ENCODE results near the gene FILIP1.

The FILIP1 gene

GRCh38 chr6:75494290-75494689, 690 bp upstream of the FILIP1 start:
- no peaks in the 10 kb centered on the region for H3K36me3 ChIP-seq (ENCODE audit: insufficient read depth, low read length)
- no peaks in the 10 kb centered on the region for H3K4me1 ChIP-seq (ENCODE audit: insufficient read depth, low read length, poor library complexity, severe bottlenecking)
- no peaks in the 10 kb centered on the region for H4K20me1 ChIP-seq (ENCODE audit: insufficient read depth, low read length, poor library complexity, severe bottlenecking)
- no peaks in the 10 kb centered on the region for H3K9me3 ChIP-seq (ENCODE audit: insufficient read depth, low read depth, low read length)
- H3F3A ChIP-seq (ENCODE audit: low read depth): no peaks in the 10 kb centered on the region
- H3K4me3 ChIP-seq (ENCODE audit: low read length, poor library complexity, severe bottlenecking): no peak overlapping the region
- H3K9me2 ChIP-seq (replicated peaks; ENCODE audit: low read depth, low read length): no peaks in the 10 kb centered on the region
- H3K79me2 ChIP-seq (ENCODE audit: insufficient read depth, low read length): no peaks in the 10 kb centered on the region
- no peak overlapping the region for H2AFZ ChIP-seq (ENCODE audit: low read length)
- no peaks in the 10 kb centered on the region for H3K27me3 ChIP-seq (ENCODE audit: insufficient read depth, low read length, poor library complexity, severe bottlenecking)
- no peak overlapping the region for H3K4me2 ChIP-seq (ENCODE audit: low read depth, low read length, poor library complexity, severe bottlenecking)
- no peak overlapping the region for H3K9ac ChIP-seq (ENCODE audit: low read depth, low read length, poor library complexity, severe bottlenecking)
- no peak for TF ChIP-seq CTCF (conservative IDR thresholded peaks at IDR 0.05; ENCODE audit: low read length)
- no peak for TF ChIP-seq EZH2phosphoT487 (IDR thresholded peaks at IDR 0.05; ENCODE audit: borderline replicate concordance)

- H3K36me3 ChIP-seq (ENCODE audit: insufficient read depth, low read length): no peaks in the 10 kb centered on the region
- no peaks in the 10 kb centered on the region for H3K4me1 ChIP-seq (ENCODE audit: insufficient read depth, low read length, poor library complexity, severe bottlenecking)
- no peaks in the 10 kb centered on the region for H3K79me2 ChIP-seq (ENCODE audit: insufficient read depth, low read length)
- no peak overlapping the region for H3K4me2 ChIP-seq (ENCODE audit: low read depth, low read length, poor library complexity, severe bottlenecking)
- no peak overlapping the region for H2AFZ ChIP-seq (ENCODE audit: low read length)
- no peak overlapping the region for H3K4me3 ChIP-seq (ENCODE audit: low read length, poor library complexity, severe bottlenecking)
- no peaks in the 10 kb centered on the region for H3K9me3 ChIP-seq (ENCODE audit: insufficient read depth, low read depth, low read length)
- H4K20me1 ChIP-seq (ENCODE audit: insufficient read depth, low read length, poor library complexity, severe bottlenecking): no peaks in the 10 kb centered on the region
- H3K27me3 ChIP-seq (ENCODE audit: insufficient read depth, low read length, poor library complexity, severe bottlenecking): no peaks in the 10 kb centered on the region
- H3F3A ChIP-seq (ENCODE audit: low read depth): no peaks in the 10 kb centered on the region
- H3K9me2 ChIP-seq (replicated peaks; ENCODE audit: low read depth, low read length): no peaks in the 10 kb centered on the region
- TF ChIP-seq CTCF (conservative IDR thresholded peaks at IDR 0.05; ENCODE audit: low read length): no peak
- no peak for TF ChIP-seq EZH2phosphoT487 (IDR thresholded peaks at IDR 0.05; ENCODE audit: borderline replicate concordance)
- no peak overlapping the region for H3K9ac ChIP-seq (ENCODE audit: low read depth, low read length, poor library complexity, severe bottlenecking)
These were observed 1.0 kb downstream of the FILIP1 start for GRCh38 chr6:75492386-75493153.

GRCh38 chr6:75491291-75491690, 2.3 kb downstream of the FILIP1 start:
- Histone ChIP-seq H3K9me2 (replicated peaks; ENCODE audit: low read depth, low read length) (no peaks in the 10 kb centered on the region), H2AFZ (ENCODE audit: low read length) (no peak overlapping the region), H3K27me3 (ENCODE audit: insufficient read depth, low read length, poor library complexity, severe bottlenecking) (no peaks in the 10 kb centered on the region), H3K4me3 (ENCODE audit: low read length, poor library complexity, severe bottlenecking) (no peak overlapping the region), H3K9me3 (ENCODE audit: insufficient read depth, low read depth, low read length) (no peaks in the 10 kb centered on the region), H3K79me2 (ENCODE audit: insufficient read depth, low read length) (no peaks in the 10 kb centered on the region), H3K4me1 (ENCODE audit: insufficient read depth, low read length, poor library complexity, severe bottlenecking) (no peaks in the 10 kb centered on the region), H3K36me3 (ENCODE audit: insufficient read depth, low read length) (no peaks in the 10 kb centered on the region), H3K9ac (ENCODE audit: low read depth, low read length, poor library complexity, severe bottlenecking) (no peak overlapping the region), H3K4me2 (ENCODE audit: low read depth, low read length, poor library complexity, severe bottlenecking) (no peak overlapping the region), H3F3A (ENCODE audit: low read depth) (no peaks in the 10 kb centered on the region), H4K20me1 (ENCODE audit: insufficient read depth, low read length, poor library complexity, severe bottlenecking) (no peaks in the 10 kb centered on the region)
- TF ChIP-seq CTCF (conservative IDR thresholded peaks at IDR 0.05; ENCODE audit: low read length): no peak
- no peak for TF ChIP-seq EZH2phosphoT487 (IDR thresholded peaks at IDR 0.05; ENCODE audit: borderline replicate concordance)

All from Loucy (cell line).